Medulla oblongata (tissue), 1 donor: ENCODE data around the gene MGLL.

ENCODE experiments used
- DNase-seq: peaks from one replicate; pipeline ENCODE4 v3.0.0-alpha.2; 2015; ENCODE audit errors: extremely low spot score

MGLL gene

GRCh38 chr3:127814325-127814781 is 8.0 kb downstream of the MGLL start:
- DNase-seq = peak; percentile 64

DNA sequence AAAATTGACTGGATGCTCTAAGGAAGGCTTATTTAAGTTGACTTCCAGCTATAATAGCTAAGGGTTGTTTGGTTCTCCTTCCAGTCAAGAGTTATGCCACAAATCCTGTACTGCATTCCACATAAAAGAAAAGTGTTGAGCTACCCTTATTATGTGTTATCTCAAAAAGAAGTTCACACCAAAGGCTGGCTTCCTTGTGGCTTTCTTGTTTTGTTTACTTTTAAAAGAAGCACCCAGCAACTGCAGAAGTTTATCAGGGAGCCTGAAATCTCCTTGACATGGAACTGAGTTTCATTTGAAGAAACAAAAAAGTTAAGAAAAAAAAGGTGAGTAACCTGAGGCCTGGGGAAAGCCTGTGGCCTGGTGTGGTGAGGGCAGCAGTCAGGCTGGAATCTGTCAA is 10.2 kb downstream of the MGLL start:
- no peak for DNase-seq

- DNase-seq = no peak
These were observed 10.6 kb downstream of the MGLL start for GRCh38 chr3:127811717-127812116.

DNA sequence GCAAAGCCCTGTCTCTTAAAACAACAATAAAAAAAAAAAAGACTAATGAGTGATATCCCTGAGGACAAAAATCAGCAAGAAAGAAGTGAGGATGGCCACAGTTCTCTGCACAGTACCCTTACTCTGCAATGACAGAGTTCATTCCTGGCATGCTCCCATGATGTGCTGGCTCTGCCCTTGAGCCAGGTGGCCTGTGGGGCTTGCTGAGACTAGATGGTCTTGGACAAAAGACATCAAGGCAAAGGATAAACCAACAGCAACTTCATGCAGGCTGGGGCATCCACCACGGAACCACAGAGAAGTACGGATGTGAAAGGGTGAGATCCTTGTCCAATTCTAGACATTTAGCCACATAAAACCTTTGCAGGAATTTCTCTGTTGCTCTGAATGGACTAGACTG is 12.7 kb downstream of the MGLL start:
- DNase-seq = no peak

- DNase-seq = no peak
These were observed 13.1 kb downstream of the MGLL start for GRCh38 chr3:127809211-127809610.

GRCh38 chr3:127808197-127808596 is 14.1 kb downstream of the MGLL start:
- DNase-seq = no peak

GRCh38 chr3:127805026-127805753 is 17.1 kb downstream of the MGLL start:
- DNase-seq = no peak

GRCh38 chr3:127804141-127804540 is 18.2 kb downstream of the MGLL start:
- DNase-seq = no peak

DNA sequence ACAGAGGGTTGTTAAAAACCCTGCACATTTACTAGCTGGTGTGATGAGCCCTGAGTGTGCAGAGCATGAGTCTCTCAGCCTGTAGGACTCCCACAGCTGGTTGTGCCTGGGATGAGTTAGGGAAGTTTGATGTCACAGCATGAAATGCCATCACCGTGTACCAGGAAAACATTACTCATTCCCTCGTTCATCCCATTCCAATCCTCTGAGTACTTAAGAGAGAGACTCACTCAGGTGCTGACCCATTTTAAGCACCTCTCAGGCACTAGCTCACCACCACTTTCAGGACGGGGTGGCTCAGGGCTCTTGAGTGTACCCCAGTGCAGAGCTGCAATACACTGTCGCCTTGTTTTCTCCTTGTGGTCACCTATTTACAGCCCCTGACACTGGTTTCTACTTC is 18.7 kb downstream of the MGLL start:
- DNase-seq = no peak

GRCh38 chr3:127802606-127803005 is 19.7 kb downstream of the MGLL start:
- DNase-seq = no peak

DNA sequence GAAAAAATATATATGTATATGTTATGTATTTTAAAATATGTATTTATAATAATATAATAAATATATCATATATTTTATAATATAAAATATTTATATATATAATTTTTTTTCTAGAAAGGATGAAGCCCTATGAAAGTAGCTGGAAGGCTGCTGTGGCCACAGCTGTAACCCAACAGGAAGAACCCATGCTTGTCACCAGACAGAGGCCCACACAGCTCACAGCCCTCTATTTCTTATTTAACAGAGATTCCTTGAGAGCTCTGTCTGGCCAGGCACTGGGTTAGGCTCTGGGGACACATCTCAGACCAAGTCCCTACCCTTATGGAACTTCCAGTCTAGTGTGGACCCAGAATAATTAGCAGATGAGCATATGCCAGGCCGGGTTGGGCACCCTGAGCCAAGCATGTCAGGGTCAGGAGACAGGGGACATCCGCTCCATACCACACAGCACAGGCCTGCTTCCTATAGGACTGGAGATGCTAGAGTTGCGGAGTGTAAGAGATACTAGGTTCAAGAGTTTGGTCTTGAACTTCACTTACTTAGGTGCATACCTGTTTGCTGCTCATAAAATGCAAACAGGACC is 20.5 kb downstream of the MGLL start:
- no peak for DNase-seq

- DNase-seq = no peak
These were observed 21.8 kb downstream of the MGLL start for GRCh38 chr3:127800508-127800907.

DNA sequence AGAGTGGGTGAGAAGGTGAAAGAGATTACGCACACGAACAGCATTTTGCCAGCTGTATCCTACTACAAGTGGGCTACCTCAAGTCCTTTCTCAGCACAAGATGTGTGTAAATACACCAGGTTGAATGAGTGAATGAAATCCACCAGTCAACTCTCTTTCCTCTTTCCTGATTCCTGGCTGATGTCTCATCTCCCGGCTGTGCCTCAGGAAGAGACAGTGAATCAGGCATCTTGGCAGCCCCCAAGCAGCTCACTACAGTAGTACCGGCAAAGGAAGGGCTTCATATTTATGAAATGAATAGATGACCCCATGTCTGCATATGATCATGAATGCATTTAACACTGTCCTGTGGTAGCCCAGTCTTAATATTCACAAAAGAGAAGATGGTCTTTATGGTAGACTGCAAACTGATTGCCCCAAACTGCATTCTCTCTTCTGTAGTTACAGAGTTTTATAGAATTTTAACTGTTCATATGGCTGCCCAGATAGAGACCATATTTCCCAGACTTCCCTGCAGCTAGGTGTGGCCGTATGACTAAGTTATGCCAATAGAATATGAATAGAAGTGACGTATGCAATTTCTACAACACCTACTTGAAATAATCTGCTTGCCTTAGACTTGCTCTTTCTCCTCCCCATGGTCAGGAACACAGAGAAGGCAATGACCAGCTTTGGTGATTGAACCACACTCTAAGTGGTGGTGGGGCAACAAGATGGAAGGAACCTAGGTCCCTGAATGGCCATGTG is 22.7 kb downstream of the MGLL start:
- no peak for DNase-seq

- DNase-seq = no peak
These were observed 23.6 kb downstream of the MGLL start for GRCh38 chr3:127798716-127799115.

DNA sequence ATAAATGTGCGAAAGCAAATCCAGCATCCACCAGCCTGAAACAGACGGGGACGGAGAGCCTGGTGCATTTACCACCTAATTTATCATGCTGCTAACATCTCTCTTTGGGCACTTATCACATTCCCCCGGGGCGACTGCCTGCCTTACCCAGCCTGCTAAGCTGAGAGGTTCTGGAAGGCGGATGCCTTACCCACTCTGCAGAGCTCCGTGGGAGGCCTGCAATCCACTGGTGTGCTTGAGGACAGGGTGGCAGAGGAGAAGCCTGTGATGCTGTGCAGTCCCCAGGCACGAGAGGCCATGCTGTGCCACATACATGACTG is 25.5 kb downstream of the MGLL start:
- DNase-seq = no peak

- no peak for DNase-seq
These were observed 26.1 kb downstream of the MGLL start for GRCh38 chr3:127796045-127796830.

DNA sequence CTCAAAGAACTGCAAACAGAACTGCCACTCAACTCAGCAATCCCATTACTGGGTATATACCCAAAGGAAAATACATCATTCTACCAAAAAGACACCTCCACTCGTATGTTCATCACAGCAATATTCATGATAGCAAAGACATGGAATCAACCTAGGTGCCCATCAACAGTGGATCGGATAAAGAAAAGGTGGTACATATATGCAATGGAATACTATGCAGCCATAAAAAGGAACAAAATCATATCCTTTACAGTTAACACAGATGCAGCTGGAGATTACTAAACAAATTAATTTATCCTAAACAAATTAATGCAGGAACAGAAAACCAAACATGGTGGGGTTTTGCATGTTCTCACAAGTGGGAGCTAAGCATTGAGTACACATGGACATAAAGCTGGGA is 27.3 kb downstream of the MGLL start:
- no peak for DNase-seq

DNA sequence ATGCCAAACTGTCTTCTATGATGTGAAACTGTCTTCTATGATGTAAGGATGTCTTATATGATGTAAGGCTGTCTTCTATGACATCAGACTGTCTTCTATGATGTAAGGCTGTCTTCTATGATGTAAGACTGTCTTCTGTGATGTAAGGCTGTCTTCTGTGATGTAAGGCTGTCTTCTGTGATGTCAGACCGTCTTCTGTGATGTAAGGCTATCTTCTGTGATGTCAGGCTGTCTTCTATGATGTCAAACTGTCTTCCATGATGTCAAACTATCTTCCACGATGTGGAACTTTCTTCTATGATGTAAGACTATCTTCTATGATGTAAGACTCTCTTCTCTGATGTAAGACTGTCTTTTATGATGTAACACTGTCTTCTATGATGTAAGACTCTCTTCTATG is 27.9 kb downstream of the MGLL start:
- no peak for DNase-seq

DNA sequence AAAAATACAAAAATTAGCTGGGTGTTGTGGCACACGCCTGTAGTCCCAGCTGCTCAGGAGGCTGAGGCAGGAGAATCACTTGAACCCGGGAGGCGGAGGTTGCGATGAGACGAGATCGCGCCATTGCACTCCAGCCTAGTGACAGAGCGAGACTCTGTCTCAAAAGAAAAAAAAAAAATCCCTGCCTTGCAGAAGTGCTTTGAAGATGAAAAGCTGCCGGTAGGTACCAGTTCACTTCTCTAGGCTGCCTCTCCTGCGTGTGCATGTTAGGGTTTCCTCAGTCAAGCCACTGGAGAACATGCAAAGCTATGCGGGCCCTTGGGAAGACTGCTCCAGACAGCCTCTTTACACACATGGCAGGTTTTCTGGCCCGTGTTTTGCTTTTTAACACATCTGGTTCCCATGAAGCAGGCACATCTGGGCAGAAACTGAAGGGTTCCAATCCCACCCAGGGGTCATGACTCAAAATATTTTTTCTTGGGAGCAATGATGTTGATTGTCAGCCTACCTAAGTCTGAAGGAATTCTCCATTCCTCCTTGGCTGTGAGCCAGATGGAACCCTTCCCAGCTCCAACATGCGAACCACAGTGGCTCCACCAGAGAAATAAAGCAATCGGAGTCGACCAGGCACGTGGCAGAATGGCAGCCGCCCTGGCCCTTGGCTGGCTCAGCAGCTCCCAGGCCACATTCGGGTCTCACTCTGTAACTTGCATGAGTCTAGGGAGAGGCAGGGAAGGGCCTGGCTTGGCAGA is 29.6 kb downstream of the MGLL start:
- no peak for DNase-seq

GRCh38 chr3:127791221-127791913 is 30.9 kb downstream of the MGLL start:
- DNase-seq = peak; percentile 26

DNA sequence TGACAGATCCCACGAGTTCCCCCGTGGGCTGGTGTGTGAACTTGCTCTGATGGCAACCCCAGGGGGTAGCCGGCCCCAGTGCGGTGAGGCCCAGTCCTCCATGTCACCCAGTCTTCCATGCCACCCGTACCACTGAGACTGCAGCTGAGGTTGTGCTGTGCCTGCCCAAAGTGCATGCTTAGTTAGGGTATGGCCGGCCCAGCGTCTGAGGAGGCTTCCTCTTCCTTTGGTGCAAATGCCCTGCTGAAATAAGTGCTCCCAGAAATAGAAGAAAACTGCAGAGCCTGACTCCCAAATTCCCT is 31.5 kb downstream of the MGLL start:
- no peak for DNase-seq
